CD1c-positive myeloid dendritic cell (primary cell): ENCODE results near the gene SESTD1.

Source experiments
- DNase-seq: peaks from one replicate; pipeline ENCODE4 v3.0.0-alpha.2; 2016; ENCODE audit errors: extremely low spot score

Gene SESTD1, protein sequence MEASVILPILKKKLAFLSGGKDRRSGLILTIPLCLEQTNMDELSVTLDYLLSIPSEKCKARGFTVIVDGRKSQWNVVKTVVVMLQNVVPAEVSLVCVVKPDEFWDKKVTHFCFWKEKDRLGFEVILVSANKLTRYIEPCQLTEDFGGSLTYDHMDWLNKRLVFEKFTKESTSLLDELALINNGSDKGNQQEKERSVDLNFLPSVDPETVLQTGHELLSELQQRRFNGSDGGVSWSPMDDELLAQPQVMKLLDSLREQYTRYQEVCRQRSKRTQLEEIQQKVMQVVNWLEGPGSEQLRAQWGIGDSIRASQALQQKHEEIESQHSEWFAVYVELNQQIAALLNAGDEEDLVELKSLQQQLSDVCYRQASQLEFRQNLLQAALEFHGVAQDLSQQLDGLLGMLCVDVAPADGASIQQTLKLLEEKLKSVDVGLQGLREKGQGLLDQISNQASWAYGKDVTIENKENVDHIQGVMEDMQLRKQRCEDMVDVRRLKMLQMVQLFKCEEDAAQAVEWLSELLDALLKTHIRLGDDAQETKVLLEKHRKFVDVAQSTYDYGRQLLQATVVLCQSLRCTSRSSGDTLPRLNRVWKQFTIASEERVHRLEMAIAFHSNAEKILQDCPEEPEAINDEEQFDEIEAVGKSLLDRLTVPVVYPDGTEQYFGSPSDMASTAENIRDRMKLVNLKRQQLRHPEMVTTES

DNA sequence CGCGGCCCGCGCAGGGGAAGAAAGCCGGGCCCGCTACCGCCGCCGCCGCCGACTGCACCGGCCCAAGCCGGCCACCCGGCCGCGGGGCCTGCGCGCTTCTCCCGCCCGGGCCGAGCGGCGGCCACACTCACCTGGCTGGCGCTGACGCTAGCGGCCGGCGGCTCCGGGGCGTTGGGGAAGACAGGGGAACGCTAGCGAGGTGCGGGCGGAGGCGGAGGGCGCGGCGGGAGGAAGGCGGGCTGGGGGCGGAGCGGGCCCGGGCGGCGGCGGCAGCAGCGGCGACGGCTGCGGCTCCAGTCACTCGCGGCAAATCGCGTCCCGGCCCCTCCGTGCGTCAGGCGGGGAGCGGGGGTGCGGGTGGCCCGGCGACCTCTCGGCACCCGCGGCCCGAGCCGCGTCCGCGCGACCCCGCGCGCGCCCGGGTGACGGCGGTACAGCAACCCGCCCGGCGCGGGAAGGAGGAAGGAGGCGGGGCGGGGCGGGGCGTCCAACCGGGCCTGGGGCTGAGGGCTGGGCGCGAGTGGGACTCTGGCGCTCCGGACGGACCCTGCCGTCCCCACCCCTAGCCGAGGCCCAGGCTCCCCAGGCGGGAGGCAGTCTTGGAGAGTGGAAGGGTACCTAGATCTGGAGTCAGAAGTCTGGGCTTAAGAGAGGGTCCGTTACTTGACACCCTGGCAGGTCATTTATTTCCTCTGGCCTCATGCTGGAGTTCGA lies at the start of gene SESTD1:
Gene SESTD1 (minus strand): TSS at position 465 of the 714 bp plus-strand sequence. CDS start 72,991 bp downstream, outside the sequence.
- DNase-seq = peak; percentile 65

DNA sequence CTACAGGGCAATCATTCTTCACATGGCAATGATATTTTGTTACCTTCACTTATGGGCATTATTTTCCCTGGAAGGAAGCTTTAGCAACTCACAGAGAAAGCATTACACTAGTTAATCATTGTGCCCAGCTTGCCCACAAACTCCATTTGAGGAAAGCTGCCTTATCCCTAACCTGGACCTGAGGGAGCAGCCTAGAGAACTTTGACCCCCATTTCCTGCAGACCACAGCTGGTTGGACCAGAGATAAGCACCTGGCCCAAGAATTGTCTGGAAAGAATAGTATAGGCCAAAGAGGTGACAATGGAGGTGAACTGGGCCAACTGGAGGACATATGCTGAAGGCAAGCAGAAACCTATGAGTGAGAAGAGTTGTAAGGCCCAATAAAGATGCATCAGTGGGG lies 48.4 kb upstream of the SESTD1 start:
- DNase-seq = no peak

GRCh38 chr2:179311101-179311500 lies 46.5 kb upstream of the SESTD1 start:
- no peak for DNase-seq

- DNase-seq = no peak
These were observed 43.2 kb upstream of the SESTD1 start for GRCh38 chr2:179307616-179308371.

DNA sequence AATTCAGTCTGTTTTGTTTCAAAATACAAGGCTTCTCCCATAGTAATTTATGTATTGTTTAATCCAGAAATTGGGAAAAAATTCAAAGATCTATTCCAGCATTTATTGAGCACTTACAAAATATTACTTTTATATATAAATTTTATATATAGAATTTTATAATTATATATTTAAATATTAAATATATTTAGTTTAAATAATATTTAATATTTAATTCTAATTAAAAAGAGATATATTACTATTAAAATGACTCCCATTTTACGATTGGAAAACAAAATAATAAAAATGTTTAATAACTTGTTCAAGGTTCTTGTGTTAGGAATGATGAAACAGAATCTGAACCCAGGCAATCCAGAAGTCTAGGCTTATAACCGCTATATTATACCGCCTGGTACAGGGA lies 40.5 kb upstream of the SESTD1 start:
- DNase-seq = no peak

GRCh38 chr2:179304424-179304823 lies 39.8 kb upstream of the SESTD1 start:
- DNase-seq = no peak

DNA sequence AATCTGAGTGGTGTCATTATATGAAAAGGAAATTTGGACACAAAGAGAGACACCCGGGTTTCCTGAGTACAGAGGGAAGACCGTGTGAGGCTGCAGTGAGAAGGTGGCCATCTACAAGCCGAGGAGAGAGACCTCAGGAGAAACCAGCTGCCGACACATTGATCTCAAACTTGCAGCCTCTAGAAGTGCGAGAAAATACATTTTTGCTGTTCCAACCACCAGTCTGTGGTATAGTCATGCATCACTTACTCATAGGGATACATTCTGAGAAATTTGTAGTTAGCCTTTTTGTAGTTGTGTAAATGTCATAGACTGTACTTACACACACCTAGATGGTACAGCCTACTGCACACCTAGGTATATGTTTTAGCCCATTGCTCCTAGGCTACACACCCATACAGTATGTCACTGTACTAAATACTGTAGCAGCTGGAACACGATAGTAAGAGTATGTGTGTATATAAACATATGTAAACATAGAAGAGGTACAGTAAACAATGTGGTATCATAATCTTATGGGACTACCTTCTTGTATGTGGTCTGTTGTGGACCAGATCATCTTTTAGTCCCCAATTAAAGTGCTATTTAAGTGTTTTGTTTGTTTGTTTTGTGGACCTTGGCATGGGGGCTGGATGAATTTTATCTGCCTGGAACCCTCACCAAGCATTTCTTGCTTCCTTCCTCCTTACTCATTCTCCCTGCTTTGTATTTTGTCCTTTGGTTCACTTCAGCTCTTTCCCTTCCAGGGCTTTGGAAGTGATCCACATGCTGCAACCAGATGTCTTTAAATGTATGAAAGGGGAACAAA lies 38.3 kb upstream of the SESTD1 start:
- DNase-seq = no peak

DNA sequence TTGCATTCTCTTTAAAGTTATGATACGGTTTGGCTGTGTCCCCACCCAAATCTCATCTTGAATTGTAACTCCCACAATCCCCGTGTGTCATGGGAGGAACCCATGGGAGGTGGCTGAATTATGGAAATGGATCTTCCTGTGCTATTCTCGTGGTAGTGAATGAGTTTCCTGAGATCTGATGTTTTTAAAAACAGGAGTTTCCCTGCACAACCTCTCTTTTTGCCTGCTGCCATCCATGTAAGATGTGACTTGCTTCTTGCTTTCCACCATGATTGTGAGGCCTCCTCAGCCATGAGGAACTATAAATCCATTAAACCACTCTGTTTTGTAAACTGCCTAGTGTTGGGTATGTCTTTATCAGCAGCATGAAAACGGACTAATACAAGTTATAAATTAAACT lies 37.5 kb upstream of the SESTD1 start:
- DNase-seq = no peak

DNA sequence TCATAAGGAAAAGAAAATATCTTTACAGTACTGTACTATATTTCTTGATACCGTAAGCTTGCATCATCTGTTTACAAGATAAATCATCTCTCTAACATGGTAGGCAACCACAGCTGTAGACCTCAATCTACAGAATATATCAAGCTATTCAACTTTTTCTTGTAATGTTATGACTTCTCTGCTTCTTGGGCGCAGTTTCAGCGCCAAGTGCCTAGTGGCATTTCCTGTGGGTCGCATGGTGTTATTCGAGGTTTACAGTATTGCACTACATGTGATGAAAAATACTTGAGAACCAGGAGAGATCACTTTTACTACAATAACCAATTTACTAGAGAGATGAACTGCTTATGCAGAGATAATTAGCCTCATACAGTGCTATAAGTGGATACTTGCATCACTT lies 34.0 kb upstream of the SESTD1 start:
- no peak for DNase-seq

DNA sequence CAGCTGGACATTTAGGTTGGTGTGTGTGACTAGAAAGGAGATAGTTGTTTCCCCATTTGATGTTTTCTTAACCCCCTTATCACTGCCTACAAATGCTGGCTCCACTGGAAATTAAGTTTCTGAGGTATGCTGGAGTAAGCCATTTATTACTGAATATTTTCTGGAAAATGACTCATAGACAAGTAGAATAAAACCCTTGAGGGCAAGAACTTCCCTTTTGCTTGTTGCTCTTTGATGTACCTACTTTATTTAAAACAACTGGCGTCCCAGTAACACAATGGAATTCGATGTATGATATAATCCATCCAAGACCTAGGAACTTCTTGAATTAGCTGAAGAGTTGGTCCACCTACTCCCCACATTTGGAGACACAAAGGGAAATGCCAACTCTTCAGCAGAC lies 33.3 kb upstream of the SESTD1 start:
- no peak for DNase-seq

DNA sequence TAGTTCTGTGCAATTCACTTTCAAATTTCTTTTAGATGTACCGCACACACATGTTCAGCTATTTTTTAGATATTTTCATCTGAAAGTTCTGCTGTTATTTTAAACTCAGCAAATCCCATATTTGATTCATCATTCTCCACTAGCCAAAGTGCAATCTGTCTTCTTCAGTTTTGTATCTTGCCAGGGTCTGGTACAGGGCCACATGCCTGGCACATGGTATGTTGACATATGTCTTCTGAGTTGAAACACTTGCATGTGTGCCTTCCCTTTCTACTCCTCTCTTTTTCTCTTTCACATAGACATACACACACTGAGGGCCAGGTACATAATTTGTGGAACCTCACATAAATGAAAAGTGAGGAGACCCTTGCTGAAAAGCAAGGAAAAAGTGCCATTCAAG lies 25.7 kb upstream of the SESTD1 start:
- DNase-seq = no peak

GRCh38 chr2:179285060-179285459 lies 20.4 kb upstream of the SESTD1 start:
- DNase-seq = no peak

GRCh38 chr2:179277429-179278196 lies 13.0 kb upstream of the SESTD1 start:
- no peak for DNase-seq

- no peak for DNase-seq
These were observed 10.8 kb upstream of the SESTD1 start for GRCh38 chr2:179275253-179276012.

DNA sequence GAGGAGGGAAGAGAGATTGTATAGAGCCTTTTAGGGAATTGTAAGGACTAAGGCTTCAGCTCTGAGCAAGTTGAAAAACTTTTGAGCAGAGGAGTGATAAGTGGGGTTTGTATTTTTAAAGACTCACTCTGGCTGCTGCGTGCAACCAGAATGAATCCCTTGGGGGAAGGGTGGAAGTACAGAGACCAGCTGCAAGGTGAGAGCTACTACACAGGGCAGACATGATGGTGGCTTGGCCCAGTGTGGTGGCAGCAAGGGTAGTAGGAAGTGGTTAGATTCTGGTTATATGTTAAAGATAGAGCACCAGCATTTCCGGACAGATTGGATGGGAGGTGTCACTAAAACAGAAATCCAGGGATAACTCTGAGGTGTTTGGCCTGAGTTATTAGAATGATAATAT lies 10.1 kb upstream of the SESTD1 start:
- no peak for DNase-seq

GRCh38 chr2:179273461-179273962 lies 8.9 kb upstream of the SESTD1 start:
- no peak for DNase-seq

DNA sequence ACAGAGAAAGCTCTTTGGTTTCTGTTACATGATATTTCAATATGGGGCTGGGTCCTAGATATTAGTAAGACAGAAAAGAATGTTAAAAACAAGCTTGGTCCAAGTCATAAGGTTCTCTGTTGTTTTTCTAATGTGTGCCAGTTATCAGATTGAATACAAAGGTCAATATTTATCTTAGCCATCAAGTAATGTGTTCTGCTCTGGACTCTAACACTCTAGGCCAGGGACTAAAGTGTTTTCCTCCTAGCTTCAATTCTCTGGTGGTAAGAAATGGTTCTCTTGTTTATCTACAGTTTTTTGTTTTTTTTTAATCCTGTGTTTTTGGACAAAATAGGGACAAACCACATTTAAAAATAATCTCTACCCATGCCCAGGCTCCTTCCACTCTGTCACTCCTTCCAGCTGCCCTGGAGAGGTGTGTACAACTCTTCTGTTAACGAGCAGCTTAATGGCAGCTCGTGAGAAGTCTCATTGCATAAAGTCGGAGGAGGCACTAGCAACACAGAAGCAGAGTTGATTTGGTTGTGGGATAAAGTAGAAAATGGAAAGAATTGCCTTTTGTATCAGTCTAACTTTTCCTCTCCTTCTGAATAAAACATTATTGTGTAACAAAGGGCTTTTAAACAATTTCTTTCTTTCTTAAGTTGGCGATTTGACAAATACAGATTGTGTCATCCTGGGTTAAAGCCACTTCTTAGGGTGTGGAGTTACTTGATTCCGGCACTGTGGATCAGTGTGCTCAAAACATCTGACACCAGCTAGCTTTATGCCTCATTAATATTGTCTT lies 8.0 kb upstream of the SESTD1 start:
- DNase-seq = no peak

GRCh38 chr2:179270689-179271088 lies 6.1 kb upstream of the SESTD1 start:
- no peak for DNase-seq
